HG03354 (cell line): ENCODE measurements around the gene SLC25A21.

Experiments used
- ATAC-seq: cut with Tn5 transposase; IDR thresholded peaks from one replicate; pipeline ENCODE4 v1.9.1; 2021; ENCODE audit warnings: mild to moderate bottlenecking; ENCODE audit not compliant: unreplicated experiment, poor library complexity, severe bottlenecking

SLC25A21 gene

GRCh38 chr14:36652542-36653201 is 519.7 kb downstream of the SLC25A21 start:
- ATAC-seq: no peak

- no peak for ATAC-seq
Observed at GRCh38 chr14:36649872-36650650, 522.3 kb downstream of the SLC25A21 start.

GRCh38 chr14:36647824-36648753 is 524.3 kb downstream of the SLC25A21 start:
- no peak for ATAC-seq

- ATAC-seq: no peak
Observed at GRCh38 chr14:36647417-36647823, 525.0 kb downstream of the SLC25A21 start.

GRCh38 chr14:36646664-36647416 is 525.6 kb downstream of the SLC25A21 start:
- ATAC-seq: no peak

- no peak for ATAC-seq
Observed at GRCh38 chr14:36633580-36633979, 538.8 kb downstream of the SLC25A21 start.
